IMR-90 (cell line): ENCODE results near the gene FCRL5. TPM values are rescaled to one million over a fixed set of nuclear protein-coding genes. Genes with fewer than 3 reads are reported as not detected.

ENCODE experiments used
- ATAC-seq: fragments of 200-7000 bp; cut with Tn5 transposase; 2 replicates; pipeline ENCODE4 v1.9.1; 2020; ENCODE audit warnings: low read depth, mild to moderate bottlenecking, moderate library complexity
- BruUV-seq: library from RNA; stranded (reverse); fragments of 400-500 nt; replicated peaks from 2 replicates; lab custom pipeline; 2021; lab: Mats Ljungman, UMichigan
- CTCF ChIA-PET: fragments of 300-600 bp; formaldehyde crosslinking; extraction: SDS; loops from one replicate; lab custom pipeline; 2021; ENCODE audit warnings: antibody characterized with exemption; lab: Yijun Ruan, JAX
- POLR2A ChIA-PET: fragments of 300-600 bp; sonication (Branson Sonifier 250); formaldehyde crosslinking; loops from one replicate; lab custom pipeline; 2022; ENCODE audit warnings: antibody characterized with exemption; ENCODE audit not compliant: unreplicated experiment; lab: Charles Lee
- DNase-seq: peaks from one replicate; pipeline ENCODE4 v3.0.0; 2013
- H2AFZ ChIP-seq: replicated peaks from 2 replicates; pipeline ENCODE3; 2013; ENCODE audit warnings: low read length, mild to moderate bottlenecking; ENCODE audit not compliant: poor library complexity
- H2AK5ac ChIP-seq: 2 replicates; pipeline ENCODE4 v1.6.1; 2013; ENCODE audit warnings: low read depth, low read length, inconsistent platforms
- H2AK9ac ChIP-seq: replicated peaks from 2 replicates; pipeline ENCODE3; 2013; ENCODE audit warnings: mild to moderate bottlenecking, low read depth, low read length, moderate library complexity; ENCODE audit not compliant: poor library complexity
- H2BK120ac ChIP-seq: 2 replicates; pipeline ENCODE4 v1.6.1; 2013; ENCODE audit warnings: low read depth, low read length, inconsistent platforms
- H2BK15ac ChIP-seq: 3 replicates; pipeline ENCODE4 v1.6.1; 2013; ENCODE audit warnings: low read depth, low read length, inconsistent platforms
- H2BK20ac ChIP-seq: 2 replicates; pipeline ENCODE4 v1.6.1; 2013; ENCODE audit warnings: low read depth, mild to moderate bottlenecking, inconsistent platforms, low read length, moderate library complexity
- H2BK5ac ChIP-seq: 2 replicates; pipeline ENCODE4 v1.6.1; 2013; ENCODE audit warnings: mild to moderate bottlenecking, low read depth, low read length, inconsistent platforms; ENCODE audit not compliant: poor library complexity, severe bottlenecking
- H3K14ac ChIP-seq: replicated peaks from 2 replicates; pipeline ENCODE4 v1.6.1; 2013; ENCODE audit warnings: low read depth, low read length, inconsistent platforms
- H3K18ac ChIP-seq: 2 replicates; pipeline ENCODE4 v1.6.1; 2013; ENCODE audit warnings: low read depth, low read length, control low read depth
- H3K23ac ChIP-seq: 2 replicates; pipeline ENCODE4 v1.6.1; 2013; ENCODE audit warnings: low read depth, low read length, inconsistent platforms
- H3K27ac ChIP-seq: 2 replicates; pipeline ENCODE4 v1.5.1; 2013; ENCODE audit warnings: mild to moderate bottlenecking, control low read depth, low read length; ENCODE audit not compliant: insufficient read depth
- H3K27me3 ChIP-seq: 2 replicates; pipeline ENCODE4 v1.6.1; 2013; ENCODE audit warnings: low read length; ENCODE audit not compliant: control insufficient read depth, insufficient read depth
- H3K36me3 ChIP-seq: 2 replicates; pipeline ENCODE4 v1.6.1; 2013; ENCODE audit warnings: low read length, mixed read lengths; ENCODE audit not compliant: control insufficient read depth, insufficient read depth
- H3K4ac ChIP-seq: 2 replicates; pipeline ENCODE4 v1.6.1; 2013; ENCODE audit warnings: low read depth, low read length, inconsistent platforms
- H3K4me1 ChIP-seq: 2 replicates; pipeline ENCODE4 v1.6.1; 2013; ENCODE audit warnings: low read length, mixed read lengths; ENCODE audit not compliant: control insufficient read depth, insufficient read depth
- H3K4me2 ChIP-seq: 2 replicates; pipeline ENCODE4 v1.6.1; 2013; ENCODE audit warnings: low read depth, mild to moderate bottlenecking, control low read depth, low read length, moderate library complexity
- H3K4me3 ChIP-seq: 2 replicates; pipeline ENCODE4 v1.5.1; 2013; ENCODE audit warnings: low read depth, mild to moderate bottlenecking, control low read depth, low read length, moderate library complexity; ENCODE audit not compliant: insufficient read depth
- H3K56ac ChIP-seq: 2 replicates; pipeline ENCODE4 v1.6.1; 2013; ENCODE audit warnings: low read length, inconsistent platforms; ENCODE audit not compliant: insufficient read depth; ENCODE audit errors: extremely low read depth
- H3K79me1 ChIP-seq, 2 experiments: 2 replicates each; pipeline ENCODE4 v1.6.1; 2013; ENCODE audit warnings: low read length in 2 of 2, inconsistent platforms in 1 of 2, low read depth in 1 of 2
- H3K9ac ChIP-seq: 2 replicates; pipeline ENCODE4 v1.6.1; 2013; ENCODE audit warnings: low read depth, low read length, control low read depth
- H3K9me1 ChIP-seq: 2 replicates; pipeline ENCODE4 v1.6.1; 2013; ENCODE audit warnings: low read length, inconsistent platforms; ENCODE audit not compliant: insufficient read depth
- H3K9me3 ChIP-seq: 2 replicates; pipeline ENCODE4 v1.6.1; 2013; ENCODE audit warnings: low read length; ENCODE audit not compliant: control insufficient read depth, insufficient read depth
- H4K20me1 ChIP-seq: 2 replicates; pipeline ENCODE4 v1.6.1; 2013; ENCODE audit warnings: low read length, inconsistent platforms; ENCODE audit not compliant: insufficient read depth
- H4K5ac ChIP-seq: 2 replicates; pipeline ENCODE4 v1.6.1; 2013; ENCODE audit warnings: mild to moderate bottlenecking, low read depth, low read length, control low read depth
- H4K8ac ChIP-seq, 2 experiments: 2 replicates each; pipeline ENCODE4 v1.6.1; 2013; ENCODE audit warnings: low read depth in 2 of 2, low read length in 2 of 2, control low read depth in 1 of 2, inconsistent platforms in 1 of 2
- H4K91ac ChIP-seq: 2 replicates; pipeline ENCODE4 v1.6.1; 2013; ENCODE audit warnings: low read depth, low read length, inconsistent platforms; ENCODE audit not compliant: insufficient read depth
- SMC3 ChIP-seq: fragments of 150-350 bp; IDR thresholded peaks from 2 replicates; pipeline ENCODE4 v1.6.1; 2016; ENCODE audit warnings: low read depth, mild to moderate bottlenecking, antibody characterized with exemption, low read length, moderate library complexity
- WGBS, 2 experiments: methylation state at CpG; one replicate each; pipeline versions ENCODE4 v1.1.5 to v1.1.7; 2013; ENCODE audit warnings: missing lambda C conversion rate in 2 of 2; ENCODE audit not compliant: insufficient read length in 1 of 2; ENCODE audit errors: extremely low coverage in 2 of 2; 5-methylcytosine and 5-hydroxymethylcytosine counted together
- dilution Hi-C: fragments of 300-500 bp; cut with HindIII; formaldehyde crosslinking; loops from one replicate; pipeline ENCODE4 v1.14.3; 2018; ENCODE audit warnings: low sequenced_read_pairs; ENCODE audit not compliant: unreplicated experiment
- in situ Hi-C: fragments of 300-500 bp; cut with MboI; formaldehyde crosslinking; loops from 3 replicates; pipeline ENCODE4 v1.14.3; 2019; ENCODE audit warnings: low sequenced_read_pairs, inconsistent platforms, mixed read lengths
- intact Hi-C: fragments of 100-400 bp; cut with micrococcal nuclease; formaldehyde crosslinking; loops from 2 replicates; pipeline ENCODE4 v1.10.0; 2022
- polyA plus RNA-seq, 3 experiments: library from polyadenylated mRNA; depleted of rRNA; stranded (reverse); fragments of >200 nt; gene quantifications; 2 replicates each; pipeline ENCODE4 v1.2.3, GENCODE V29; 2012; ENCODE audit warnings: low replicate concordance in 1 of 3
- total RNA-seq: library from RNA; depleted of rRNA; stranded (reverse); fragments of >200 nt; gene quantifications from 2 replicates; pipeline ENCODE4 v1.2.3, GENCODE V29; 2012

The FCRL5 gene
- total and polyA plus RNA-seq, 2 of the 4 experiments (the other 2 are of a cell fraction): not detected

DNA sequence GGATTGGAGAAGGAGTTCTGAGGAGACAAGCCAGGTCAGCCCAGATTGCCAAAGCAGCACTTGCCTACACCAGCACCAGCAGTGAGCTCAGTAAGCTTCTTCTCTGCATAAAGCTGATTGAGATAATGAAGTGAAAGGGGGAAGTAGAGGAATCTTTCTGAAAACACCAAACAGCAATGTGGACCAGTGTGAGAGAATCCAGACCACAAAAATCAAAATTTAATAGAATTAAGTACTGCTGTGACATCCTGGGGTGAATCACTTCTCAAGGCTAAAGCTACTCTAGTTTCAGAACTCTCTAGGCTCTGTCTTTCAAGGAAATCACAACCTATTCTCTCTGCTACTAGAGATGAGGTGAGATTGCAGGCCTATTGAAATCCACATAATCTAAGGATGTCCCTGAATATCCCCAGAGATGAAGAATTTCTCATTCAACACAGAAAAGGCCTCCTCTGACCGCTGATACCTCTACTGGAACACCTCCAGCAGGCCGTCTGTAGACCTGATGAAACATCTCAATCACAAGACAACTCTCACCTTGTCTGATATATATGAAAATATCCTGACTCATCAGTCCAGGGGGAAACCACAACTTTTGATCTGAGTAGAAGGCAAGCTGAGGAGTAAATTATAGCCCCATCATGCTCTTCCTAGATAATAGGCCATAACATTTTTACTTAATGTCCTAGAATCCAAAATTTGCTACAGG is 45.8 kb upstream of the FCRL5 start, which contains the start of gene FCRL4:
Gene FCRL4, minus strand, starts transcription at position 127 of the 709 bp plus-strand sequence. CDS start 141 bp downstream, outside the sequence.
- no peak within 1 kb of the TSS for H2AK5ac ChIP-seq
- no peak within 1 kb of the TSS for H2BK5ac ChIP-seq
- DNase-seq: no peak
- no peak within 1 kb of the TSS for H3K9ac ChIP-seq
- WGBS, 2 experiments: no CpG with 5 or more reads among the region's 2 CpGs
- H3K23ac ChIP-seq: no peak within 1 kb of the TSS
- H3K79me1 ChIP-seq: no peaks in the 10 kb centered on the region
- BruUV-seq: no TSS peak
- POLR2A ChIA-PET: no interaction called here
- no peak for TF ChIP-seq SMC3
- H4K8ac ChIP-seq: no peak within 1 kb of the TSS
- CTCF ChIA-PET: no interaction called here
- H3K9me3 ChIP-seq: no peaks in the 10 kb centered on the region
- no peaks in the 10 kb centered on the region for H3K36me3 ChIP-seq
- no peaks in the 10 kb centered on the region for H3K9me1 ChIP-seq
- no peaks in the 10 kb centered on the region for H4K20me1 ChIP-seq
- H3K4me2 ChIP-seq: no peak within 1 kb of the TSS
- ATAC-seq: no peak
- H2BK15ac ChIP-seq: no peak within 1 kb of the TSS
- H3K14ac ChIP-seq: no peak within 1 kb of the TSS
- H2BK20ac ChIP-seq: no peak within 1 kb of the TSS
- H3K27ac ChIP-seq: no peak within 1 kb of the TSS
- H4K91ac ChIP-seq: no peak within 1 kb of the TSS
- in situ Hi-C loops (no loop called here), dilution Hi-C loops (no loop called here), intact Hi-C loops (no loop called here)
- no peak within 1 kb of the TSS for H2AK9ac ChIP-seq
- H3K4me3 ChIP-seq: no peak within 1 kb of the TSS
- no peak within 1 kb of the TSS for H2BK120ac ChIP-seq
- no peak within 1 kb of the TSS for H4K5ac ChIP-seq
- no peak within 1 kb of the TSS for H3K56ac ChIP-seq
- no peak within 1 kb of the TSS for H3K18ac ChIP-seq
- H2AFZ ChIP-seq: no peak within 1 kb of the TSS
- H3K27me3 ChIP-seq: no peaks in the 10 kb centered on the region
- H3K4ac ChIP-seq: no peak within 1 kb of the TSS
- no peaks in the 10 kb centered on the region for H3K4me1 ChIP-seq
